Chondrocyte (in vitro differentiated cells): Measurements from ENCODE around the gene PTGES2. TPM values are rescaled to one million over a fixed set of nuclear protein-coding genes. Genes with fewer than 3 reads are reported as not detected.

Experiments
- DNase-seq: peaks from one replicate; pipeline ENCODE4 v3.0.0; 2021; ENCODE audit warnings: mixed read lengths, low spot score
- H3K27ac Mint-ChIP-seq: one replicate; pipeline ENCODE4 v1.8.0; 2021; ENCODE audit warnings: mild to moderate bottlenecking, moderate library complexity, mixed read lengths; ENCODE audit not compliant: unreplicated experiment
- H3K27me3 Mint-ChIP-seq: 2 replicates; pipeline ENCODE4 v1.8.0; 2021; ENCODE audit warnings: low read depth, mixed read lengths
- H3K36me3 Mint-ChIP-seq: 2 replicates; pipeline ENCODE4 v1.8.0; 2021; ENCODE audit warnings: low read depth, mixed read lengths
- H3K4me1 Mint-ChIP-seq: 2 replicates; pipeline ENCODE4 v1.8.0; 2021; ENCODE audit warnings: low read depth, mild to moderate bottlenecking, mixed read lengths
- H3K4me3 Mint-ChIP-seq: one replicate; pipeline ENCODE4 v1.8.0; 2021; ENCODE audit warnings: mild to moderate bottlenecking, moderate library complexity, mixed read lengths; ENCODE audit not compliant: unreplicated experiment
- H3K9me3 Mint-ChIP-seq: 2 replicates; pipeline ENCODE4 v1.8.0; 2021; ENCODE audit warnings: low read depth, mixed read lengths
- total RNA-seq: library from RNA; stranded (reverse); gene quantifications from 3 replicates; pipeline ENCODE4 v1.2.1, GENCODE V29; 2021
- TF ChIP-seq, protein P1 (sequence below): fragments of 200-600 bp; sonication (generic); IDR thresholded peaks from 2 replicates; pipeline ENCODE4 v1.5.0; 2021; ENCODE audit warnings: antibody characterized with exemption, mild to moderate bottlenecking, moderate library complexity

Gene PTGES2
- total RNA-seq, 1 donor from 2014 or later, result 49.3 TPM

DNA sequence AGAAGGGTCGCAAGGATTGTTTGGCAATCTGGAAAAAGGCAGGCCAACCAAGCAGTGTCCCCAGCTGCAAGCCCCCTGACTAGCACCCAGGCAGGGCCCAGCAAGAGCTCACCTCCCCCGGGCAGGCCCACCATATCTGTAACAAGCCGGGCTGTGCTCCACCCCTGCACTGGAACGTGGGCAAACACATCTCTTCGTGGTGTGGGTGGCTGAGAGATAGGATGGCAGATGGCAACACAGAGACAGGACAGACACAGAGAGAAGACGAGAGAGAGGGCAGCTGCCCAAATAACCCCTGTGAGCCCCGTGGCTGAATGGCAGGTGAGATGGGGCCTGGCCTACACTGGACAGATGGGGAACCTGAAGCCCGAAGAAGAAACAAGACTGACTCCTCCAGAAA lies 42.0 kb upstream of the PTGES2 start:
- Mint-ChIP-seq H3K27me3 (no peaks in the 10 kb centered on the region), H3K36me3 (peaks cover 24% of the 10 kb centered on the region), H3K9me3 (no peaks in the 10 kb centered on the region), H3K4me1 (no peaks in the 10 kb centered on the region), H3K27ac (no peak overlapping the region), H3K4me3 (no peak overlapping the region)
- TF ChIP-seq, protein P1, sequence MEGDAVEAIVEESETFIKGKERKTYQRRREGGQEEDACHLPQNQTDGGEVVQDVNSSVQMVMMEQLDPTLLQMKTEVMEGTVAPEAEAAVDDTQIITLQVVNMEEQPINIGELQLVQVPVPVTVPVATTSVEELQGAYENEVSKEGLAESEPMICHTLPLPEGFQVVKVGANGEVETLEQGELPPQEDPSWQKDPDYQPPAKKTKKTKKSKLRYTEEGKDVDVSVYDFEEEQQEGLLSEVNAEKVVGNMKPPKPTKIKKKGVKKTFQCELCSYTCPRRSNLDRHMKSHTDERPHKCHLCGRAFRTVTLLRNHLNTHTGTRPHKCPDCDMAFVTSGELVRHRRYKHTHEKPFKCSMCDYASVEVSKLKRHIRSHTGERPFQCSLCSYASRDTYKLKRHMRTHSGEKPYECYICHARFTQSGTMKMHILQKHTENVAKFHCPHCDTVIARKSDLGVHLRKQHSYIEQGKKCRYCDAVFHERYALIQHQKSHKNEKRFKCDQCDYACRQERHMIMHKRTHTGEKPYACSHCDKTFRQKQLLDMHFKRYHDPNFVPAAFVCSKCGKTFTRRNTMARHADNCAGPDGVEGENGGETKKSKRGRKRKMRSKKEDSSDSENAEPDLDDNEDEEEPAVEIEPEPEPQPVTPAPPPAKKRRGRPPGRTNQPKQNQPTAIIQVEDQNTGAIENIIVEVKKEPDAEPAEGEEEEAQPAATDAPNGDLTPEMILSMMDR, result no peak
- no peak for DNase-seq

DNA sequence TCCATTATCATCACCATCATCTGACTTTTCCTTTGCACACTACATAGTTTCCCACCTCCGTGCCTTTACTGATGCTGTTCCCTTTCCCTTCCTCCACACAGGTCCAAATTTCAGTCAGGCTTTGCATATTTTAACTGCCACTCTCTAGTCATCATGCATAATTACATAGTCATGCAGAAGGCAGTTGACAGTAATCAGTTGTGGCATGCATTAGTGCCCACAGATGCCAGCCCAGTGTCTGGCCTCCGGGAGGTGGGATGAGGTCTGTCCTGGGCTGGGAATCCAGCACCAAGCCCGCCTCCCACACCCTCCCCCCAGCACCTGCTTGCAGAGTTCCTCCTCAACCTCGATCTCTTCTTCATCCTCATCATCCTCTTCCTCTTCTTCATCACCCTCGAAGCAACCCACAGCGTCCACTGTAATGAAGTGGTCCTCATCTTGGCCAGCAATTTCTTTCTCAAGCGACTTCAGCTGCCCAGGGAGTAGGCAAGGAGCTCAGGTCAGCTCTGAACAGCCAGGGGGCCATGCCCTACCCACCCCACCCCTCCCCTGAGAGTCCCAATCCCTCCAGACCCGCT lies 41.3 kb upstream of the PTGES2 start:
- TF ChIP-seq, protein P1, result no peak
- H3K36me3 Mint-ChIP-seq, result peaks cover 24% of the 10 kb centered on the region

DNA sequence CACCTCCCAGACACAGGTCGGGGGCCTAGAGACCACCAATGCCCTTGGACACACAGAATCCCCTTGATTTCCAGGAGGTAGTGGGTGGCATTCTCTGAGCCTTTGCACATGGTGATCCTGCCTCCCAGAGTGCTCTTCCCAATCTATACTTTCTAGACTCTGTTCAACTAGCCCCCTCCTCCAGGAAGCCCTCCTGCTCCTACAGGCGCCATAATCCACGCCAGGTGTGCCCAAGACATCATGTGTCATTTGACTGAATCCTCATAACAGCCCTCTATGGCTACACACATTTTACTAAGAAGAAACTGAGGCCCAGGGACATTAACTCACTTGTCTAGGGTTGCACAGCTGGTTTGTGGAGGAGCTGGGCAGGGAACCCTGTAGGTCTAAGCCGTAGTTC lies 39.7 kb upstream of the PTGES2 start:
- no peak for DNase-seq
- Mint-ChIP-seq H3K36me3 (peaks cover 30% of the 10 kb centered on the region), H3K4me3 (no peak overlapping the region), H3K27me3 (no peaks in the 10 kb centered on the region), H3K9me3 (no peaks in the 10 kb centered on the region), H3K27ac (peak overlapping the region; percentile 8), H3K4me1 (peaks cover 6% of the 10 kb centered on the region)
- TF ChIP-seq, protein P1, result no peak

More for the DNA sequence above, 41.3 kb upstream of the PTGES2 start:
- H3K4me3 Mint-ChIP-seq, result no peak overlapping the region
- no peaks in the 10 kb centered on the region for H3K4me1 Mint-ChIP-seq
- DNase-seq, result no peak
- H3K9me3 Mint-ChIP-seq, result no peaks in the 10 kb centered on the region
- no peaks in the 10 kb centered on the region for H3K27me3 Mint-ChIP-seq
- no peak overlapping the region for H3K27ac Mint-ChIP-seq

DNA sequence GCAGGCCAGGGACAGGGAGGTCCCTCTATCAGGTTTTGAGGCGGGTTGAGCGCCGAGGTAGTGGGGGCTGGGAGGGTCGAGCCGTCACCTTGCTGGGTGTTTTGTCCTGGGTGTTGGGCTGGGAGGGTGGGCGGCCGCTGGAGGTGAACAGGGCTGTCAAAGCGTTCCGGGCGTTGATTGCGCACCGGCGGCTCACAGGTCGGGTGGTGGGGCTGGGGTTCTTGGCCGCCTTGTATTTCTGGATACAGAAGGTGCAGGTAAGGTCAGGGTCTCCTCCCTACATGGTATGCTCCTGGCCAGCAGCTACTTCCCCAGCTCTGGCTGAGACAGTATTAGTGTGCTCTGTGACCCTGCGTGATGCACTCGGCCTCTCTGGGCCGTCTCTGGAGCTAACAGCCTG lies 38.6 kb upstream of the PTGES2 start:
- H3K9me3 Mint-ChIP-seq, result no peaks in the 10 kb centered on the region
- DNase-seq, result no peak
- no peak overlapping the region for H3K27ac Mint-ChIP-seq
- H3K27me3 Mint-ChIP-seq, result no peaks in the 10 kb centered on the region
- H3K4me3 Mint-ChIP-seq, result no peak overlapping the region
- H3K4me1 Mint-ChIP-seq, result peaks cover 15% of the 10 kb centered on the region
- TF ChIP-seq, protein P1, result no peak
- H3K36me3 Mint-ChIP-seq, result peaks cover 29% of the 10 kb centered on the region

DNA sequence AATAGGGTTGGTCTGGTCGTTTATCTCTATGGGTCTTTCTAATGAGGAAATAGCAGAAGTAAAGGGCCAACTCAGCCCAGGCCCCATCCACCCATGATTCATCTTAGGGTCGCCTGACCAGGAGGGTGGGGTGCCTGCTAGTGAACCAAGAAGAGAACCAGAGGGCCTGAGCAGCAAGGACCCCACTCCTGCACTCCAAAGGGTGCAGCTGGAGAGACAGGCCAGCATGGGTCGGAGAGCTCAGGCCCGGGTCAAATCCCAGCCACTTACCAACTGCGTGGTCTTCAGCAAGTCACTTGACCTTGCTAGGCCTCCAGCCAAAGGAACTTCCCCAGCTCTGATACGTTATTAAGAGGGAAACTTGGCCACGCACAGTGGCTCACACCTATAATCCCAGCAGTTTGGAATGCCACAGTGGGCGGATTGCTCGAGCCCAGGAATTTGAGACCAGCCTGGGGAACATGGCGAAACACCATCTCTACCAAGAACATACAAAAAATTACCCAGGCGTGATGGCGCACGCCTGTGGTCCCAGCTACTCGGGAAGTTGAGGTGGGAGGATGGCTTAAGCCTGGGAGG lies 36.9 kb upstream of the PTGES2 start:
- DNase-seq, result no peak
- TF ChIP-seq, protein P1, result no peak
- Mint-ChIP-seq H3K4me1 (peaks cover 19% of the 10 kb centered on the region), H3K27ac (no peak overlapping the region), H3K36me3 (peaks cover 26% of the 10 kb centered on the region), H3K9me3 (no peaks in the 10 kb centered on the region), H3K4me3 (no peak overlapping the region), H3K27me3 (no peaks in the 10 kb centered on the region)
